MM.1S (cell line): ENCODE measurements around the gene ELOVL6.

Source experiments
- DNase-seq: peaks from one replicate; pipeline ENCODE4 v3.0.0-alpha.2; 2015
- H2AFZ ChIP-seq: fragments of 300-600 bp; sonication (generic); 2 replicates; pipeline ENCODE4 v1.6.0; 2016; ENCODE audit warnings: antibody characterized with exemption, low read length
- H3F3A ChIP-seq: fragments of 300-600 bp; sonication (generic); 2 replicates; pipeline ENCODE4 v1.6.1; 2016; ENCODE audit warnings: mild to moderate bottlenecking, antibody characterized with exemption, low read length, moderate library complexity, mixed read lengths; ENCODE audit not compliant: insufficient read depth
- H3K27ac ChIP-seq: fragments of 300-600 bp; sonication (generic); 2 replicates; pipeline ENCODE4 v1.5.1; 2016; ENCODE audit warnings: mild to moderate bottlenecking, low read length
- H3K27me3 ChIP-seq: fragments of 300-600 bp; sonication (generic); replicated peaks from 2 replicates; pipeline ENCODE4 v1.6.0; 2016; ENCODE audit warnings: low read length; ENCODE audit not compliant: insufficient read depth
- H3K36me3 ChIP-seq: fragments of 300-600 bp; sonication (generic); replicated peaks from 2 replicates; pipeline ENCODE4 v1.6.1; 2016; ENCODE audit warnings: mild to moderate bottlenecking, low read length, mixed read lengths; ENCODE audit not compliant: insufficient read depth
- H3K4me1 ChIP-seq: fragments of 300-600 bp; sonication (generic); 2 replicates; pipeline ENCODE4 v1.6.1; 2016; ENCODE audit warnings: low read length, mixed read lengths
- H3K4me2 ChIP-seq: fragments of 300-600 bp; sonication (generic); 2 replicates; pipeline ENCODE4 v1.6.0; 2016; ENCODE audit warnings: low read depth, low read length
- H3K4me3 ChIP-seq: fragments of 300-600 bp; sonication (generic); 2 replicates; pipeline ENCODE4 v1.5.1; 2016; ENCODE audit warnings: low read length, mixed read lengths
- H3K79me2 ChIP-seq: fragments of 300-600 bp; sonication (generic); 2 replicates; pipeline ENCODE4 v1.6.1; 2016; ENCODE audit warnings: mixed run types, low read length, mixed read lengths
- H3K9ac ChIP-seq: fragments of 300-600 bp; sonication (generic); 2 replicates; pipeline ENCODE4 v1.6.1; 2016; ENCODE audit warnings: low read length, mixed read lengths
- H3K9me2 ChIP-seq: fragments of 300-600 bp; sonication (generic); replicated peaks from 2 replicates; pipeline ENCODE4 v1.6.1; 2016; ENCODE audit warnings: mild to moderate bottlenecking, low read length, mixed read lengths; ENCODE audit not compliant: insufficient read depth
- H3K9me3 ChIP-seq: fragments of 300-600 bp; sonication (generic); replicated peaks from 2 replicates; pipeline ENCODE4 v1.6.1; 2016; ENCODE audit warnings: mild to moderate bottlenecking, low read length, mixed read lengths; ENCODE audit not compliant: insufficient read depth
- H4K20me1 ChIP-seq: fragments of 300-600 bp; sonication (generic); 2 replicates; pipeline ENCODE4 v1.6.1; 2016; ENCODE audit warnings: mild to moderate bottlenecking, low read length, moderate library complexity, mixed read lengths; ENCODE audit not compliant: insufficient read depth
- EZH2 ChIP-seq: fragments of 300-600 bp; sonication (generic); optimal IDR thresholded peaks from 2 replicates; pipeline ENCODE3; 2017; ENCODE audit warnings: low read depth, mild to moderate bottlenecking, antibody characterized with exemption, low read length, mixed read lengths
- EZH2phosphoT487 ChIP-seq: fragments of 300-600 bp; sonication (generic); IDR thresholded peaks from 2 replicates; pipeline ENCODE4 v1.6.1; 2018; ENCODE audit warnings: antibody characterized with exemption, low read length
- TF ChIP-seq, protein P1 (sequence below): fragments of 300-600 bp; sonication (generic); IDR thresholded peaks from 2 replicates; pipeline ENCODE4 v1.5.1; 2016; ENCODE audit warnings: antibody characterized with exemption, low read length, mixed read lengths

Gene ELOVL6

DNA sequence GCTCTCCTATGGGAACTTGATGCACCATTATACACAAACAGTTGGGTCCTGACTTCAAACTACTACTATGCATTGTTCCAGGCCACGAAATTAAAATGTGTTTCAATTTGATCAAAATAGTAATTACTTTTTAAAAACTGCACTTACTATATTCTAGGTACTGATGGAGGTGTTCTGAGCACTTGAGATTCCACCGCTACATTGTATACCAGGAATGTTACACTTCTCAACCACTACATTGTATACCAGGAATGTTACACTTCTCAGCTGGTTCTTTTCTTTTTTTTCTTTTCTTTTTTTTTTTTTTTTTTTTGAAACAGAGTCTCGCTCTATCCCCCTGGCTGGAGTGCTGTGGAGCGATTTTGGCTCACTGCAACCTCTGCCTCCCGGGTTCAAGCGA lies 77.9 kb downstream of the ELOVL6 start:
- Histone ChIP-seq H3K4me3 (no peak overlapping the region), H4K20me1 (no peaks in the 10 kb centered on the region), H3F3A (no peaks in the 10 kb centered on the region), H3K9me2 (no peaks in the 10 kb centered on the region), H2AFZ (no peak overlapping the region), H3K9me3 (no peaks in the 10 kb centered on the region), H3K4me2 (no peak overlapping the region), H3K27ac (no peak overlapping the region), H3K79me2 (no peaks in the 10 kb centered on the region), H3K9ac (no peak overlapping the region), H3K27me3 (no peaks in the 10 kb centered on the region), H3K36me3 (no peaks in the 10 kb centered on the region), H3K4me1 (no peaks in the 10 kb centered on the region)
- no peak for DNase-seq
- TF ChIP-seq, protein P1, sequence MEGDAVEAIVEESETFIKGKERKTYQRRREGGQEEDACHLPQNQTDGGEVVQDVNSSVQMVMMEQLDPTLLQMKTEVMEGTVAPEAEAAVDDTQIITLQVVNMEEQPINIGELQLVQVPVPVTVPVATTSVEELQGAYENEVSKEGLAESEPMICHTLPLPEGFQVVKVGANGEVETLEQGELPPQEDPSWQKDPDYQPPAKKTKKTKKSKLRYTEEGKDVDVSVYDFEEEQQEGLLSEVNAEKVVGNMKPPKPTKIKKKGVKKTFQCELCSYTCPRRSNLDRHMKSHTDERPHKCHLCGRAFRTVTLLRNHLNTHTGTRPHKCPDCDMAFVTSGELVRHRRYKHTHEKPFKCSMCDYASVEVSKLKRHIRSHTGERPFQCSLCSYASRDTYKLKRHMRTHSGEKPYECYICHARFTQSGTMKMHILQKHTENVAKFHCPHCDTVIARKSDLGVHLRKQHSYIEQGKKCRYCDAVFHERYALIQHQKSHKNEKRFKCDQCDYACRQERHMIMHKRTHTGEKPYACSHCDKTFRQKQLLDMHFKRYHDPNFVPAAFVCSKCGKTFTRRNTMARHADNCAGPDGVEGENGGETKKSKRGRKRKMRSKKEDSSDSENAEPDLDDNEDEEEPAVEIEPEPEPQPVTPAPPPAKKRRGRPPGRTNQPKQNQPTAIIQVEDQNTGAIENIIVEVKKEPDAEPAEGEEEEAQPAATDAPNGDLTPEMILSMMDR: no peak
- TF ChIP-seq EZH2 (no peak), EZH2phosphoT487 (no peak)

DNA sequence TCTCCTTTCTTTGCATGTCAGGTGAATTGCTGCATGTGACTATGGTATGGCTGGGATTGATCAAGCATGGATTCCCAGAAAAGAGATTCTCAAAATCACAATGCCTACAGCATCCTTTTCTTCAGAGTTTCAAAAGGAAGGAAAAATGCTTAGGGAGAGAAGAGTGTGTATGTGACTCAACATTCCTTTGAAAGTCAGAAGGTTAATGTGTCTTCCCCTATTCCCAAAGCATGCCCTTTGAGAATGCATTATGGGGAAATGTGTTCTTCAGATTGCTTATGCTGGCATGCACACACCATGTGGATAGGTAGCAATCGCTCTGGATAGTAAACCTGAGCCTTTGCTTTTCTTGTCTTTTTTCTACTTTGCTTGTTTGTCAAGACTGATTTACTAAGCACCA lies 78.5 kb downstream of the ELOVL6 start:
- no peak overlapping the region for H3K9ac ChIP-seq
- no peak overlapping the region for H2AFZ ChIP-seq
- no peaks in the 10 kb centered on the region for H3K27me3 ChIP-seq
- no peak overlapping the region for H3K4me3 ChIP-seq
- no peaks in the 10 kb centered on the region for H3F3A ChIP-seq
- H3K4me2 ChIP-seq: no peak overlapping the region
- no peaks in the 10 kb centered on the region for H3K9me2 ChIP-seq
- H3K27ac ChIP-seq: no peak overlapping the region
- TF ChIP-seq, protein P1: no peak
- TF ChIP-seq EZH2 (no peak), EZH2phosphoT487 (no peak)
- no peaks in the 10 kb centered on the region for H4K20me1 ChIP-seq
- DNase-seq: no peak
- no peaks in the 10 kb centered on the region for H3K79me2 ChIP-seq
- H3K36me3 ChIP-seq: no peaks in the 10 kb centered on the region
- H3K4me1 ChIP-seq: no peaks in the 10 kb centered on the region
- H3K9me3 ChIP-seq: no peaks in the 10 kb centered on the region

DNA sequence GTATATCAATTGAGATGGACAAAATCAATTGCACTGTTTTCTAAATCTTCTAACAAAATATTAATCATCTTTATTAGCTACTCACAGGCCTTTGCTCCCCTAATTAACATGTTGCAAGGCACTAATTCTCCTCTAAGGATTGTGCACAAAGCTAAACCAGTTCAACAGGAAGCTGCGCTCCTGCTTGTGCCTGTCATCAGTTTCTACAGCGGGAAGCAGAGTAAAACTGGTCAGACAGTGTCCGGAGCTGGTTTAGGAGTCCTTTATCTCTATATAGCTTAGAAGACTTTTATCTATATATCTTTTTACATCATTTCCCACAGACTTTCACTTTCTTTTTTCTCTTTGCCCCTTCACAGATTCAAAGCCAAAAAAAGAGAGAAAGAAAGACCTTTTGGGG lies 79.1 kb downstream of the ELOVL6 start:
- Histone ChIP-seq H3K27me3 (no peaks in the 10 kb centered on the region), H3K4me1 (no peaks in the 10 kb centered on the region), H3K4me2 (no peak overlapping the region)

More for the DNA sequence above, 79.1 kb downstream of the ELOVL6 start:
- H3K4me3 ChIP-seq: no peak overlapping the region
- DNase-seq: no peak
- no peak for TF ChIP-seq EZH2phosphoT487
- TF ChIP-seq, protein P1: no peak
- TF ChIP-seq EZH2: no peak
- H3K9me3 ChIP-seq: no peaks in the 10 kb centered on the region
- no peak overlapping the region for H2AFZ ChIP-seq
- H3K27ac ChIP-seq: no peak overlapping the region
- no peaks in the 10 kb centered on the region for H4K20me1 ChIP-seq
- no peaks in the 10 kb centered on the region for H3F3A ChIP-seq
- H3K79me2 ChIP-seq: no peaks in the 10 kb centered on the region
- no peak overlapping the region for H3K9ac ChIP-seq
- H3K36me3 ChIP-seq: no peaks in the 10 kb centered on the region
- H3K9me2 ChIP-seq: no peaks in the 10 kb centered on the region
